NCI-H1930 (cell line): ENCODE measurements around the gene VWF.

Source experiments
- DNase-seq, 2 experiments: peaks; one replicate each; lab custom pipeline; 2025; lab: John Stamatoyannopoulos, UW

Gene VWF

GRCh38 chr12:5910790-5911548 lies 213.5 kb downstream of the VWF start:
- DNase-seq: no peak

DNA sequence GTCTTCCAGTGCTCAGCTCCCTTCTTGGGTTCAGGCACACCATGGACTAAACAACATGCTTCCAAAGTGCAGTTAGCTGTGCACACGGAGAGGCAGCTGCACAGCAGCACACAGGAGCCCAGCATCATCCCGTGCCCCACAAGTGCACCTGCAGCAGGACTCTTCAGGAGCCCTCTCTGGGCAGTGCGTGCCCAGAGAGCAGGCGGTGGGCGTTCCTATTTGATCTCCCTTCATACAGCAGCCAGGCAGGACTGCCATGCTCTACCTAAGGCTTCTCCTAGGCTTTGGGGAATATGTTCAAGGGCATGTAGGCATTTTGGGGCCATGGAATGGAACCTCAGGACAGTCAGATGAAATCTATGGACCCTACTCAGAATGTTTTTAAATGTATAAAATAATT lies 214.9 kb downstream of the VWF start:
- no peak for DNase-seq

DNA sequence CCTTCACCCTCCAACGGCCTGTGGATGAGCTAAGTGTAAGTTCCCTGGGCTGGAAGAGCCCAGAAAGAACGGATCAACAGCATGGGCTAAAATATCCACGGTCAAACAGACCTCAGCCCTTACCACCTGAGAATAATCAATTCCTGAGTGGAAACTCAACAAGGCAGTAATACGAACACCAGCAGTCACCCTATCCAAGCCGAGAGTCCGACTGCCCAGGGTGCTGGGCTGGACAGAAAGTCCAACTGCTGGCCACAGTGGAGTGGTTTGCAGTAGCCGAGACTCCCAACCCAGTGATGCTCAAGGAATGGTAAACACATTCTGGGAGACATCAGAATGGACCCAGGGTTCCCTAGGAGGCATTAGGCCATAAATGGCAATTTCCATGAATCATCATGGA lies 216.2 kb downstream of the VWF start:
- no peak for DNase-seq

GRCh38 chr12:5907807-5908206 lies 216.7 kb downstream of the VWF start:
- no peak for DNase-seq

- no peak for DNase-seq
These were observed 218.7 kb downstream of the VWF start for GRCh38 chr12:5905757-5906156.

DNA sequence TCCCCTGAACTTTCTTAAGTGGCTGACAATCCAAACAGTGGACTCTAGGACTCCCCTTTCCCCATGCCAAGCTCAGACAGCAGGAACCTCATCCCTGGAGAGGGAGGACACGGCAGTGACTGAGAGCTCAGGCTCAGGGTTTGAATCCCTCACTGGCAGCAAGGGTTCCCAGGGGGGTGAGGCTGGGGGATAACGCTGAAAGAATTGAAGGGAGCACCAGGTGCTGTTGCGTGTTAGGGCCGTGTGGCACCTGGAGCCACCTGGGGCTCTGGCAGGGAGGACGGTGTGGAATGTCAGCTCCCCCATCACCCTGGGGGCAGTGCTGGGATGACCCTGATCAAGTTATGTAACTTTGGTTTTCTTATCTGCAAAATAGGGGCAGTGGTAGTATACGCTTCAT lies 219.5 kb downstream of the VWF start:
- DNase-seq: no peak

GRCh38 chr12:5904441-5904840 lies 220.0 kb downstream of the VWF start:
- DNase-seq: no peak

GRCh38 chr12:5902736-5903135 lies 221.7 kb downstream of the VWF start:
- DNase-seq: no peak

DNA sequence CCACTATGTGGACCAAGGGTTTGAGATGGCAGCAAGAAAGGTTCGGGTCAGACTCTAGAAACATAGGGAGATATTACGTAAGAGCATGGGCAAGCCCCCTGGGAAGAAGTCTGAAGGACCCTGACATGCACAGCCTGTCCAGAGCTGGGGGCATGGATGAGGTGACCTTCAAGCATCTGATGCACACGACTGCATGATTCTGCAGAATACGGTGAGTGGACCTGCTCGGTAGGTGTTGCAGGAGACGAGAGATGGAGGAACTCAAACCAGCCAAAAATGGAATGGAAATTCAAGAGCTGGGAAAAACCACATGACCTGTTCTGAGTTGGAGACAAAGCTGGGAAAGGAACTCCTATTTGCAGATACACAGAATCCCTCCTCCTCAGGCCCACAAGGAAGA lies 223.1 kb downstream of the VWF start:
- DNase-seq: no peak

GRCh38 chr12:5900533-5901205 lies 223.8 kb downstream of the VWF start:
- no peak for DNase-seq

DNA sequence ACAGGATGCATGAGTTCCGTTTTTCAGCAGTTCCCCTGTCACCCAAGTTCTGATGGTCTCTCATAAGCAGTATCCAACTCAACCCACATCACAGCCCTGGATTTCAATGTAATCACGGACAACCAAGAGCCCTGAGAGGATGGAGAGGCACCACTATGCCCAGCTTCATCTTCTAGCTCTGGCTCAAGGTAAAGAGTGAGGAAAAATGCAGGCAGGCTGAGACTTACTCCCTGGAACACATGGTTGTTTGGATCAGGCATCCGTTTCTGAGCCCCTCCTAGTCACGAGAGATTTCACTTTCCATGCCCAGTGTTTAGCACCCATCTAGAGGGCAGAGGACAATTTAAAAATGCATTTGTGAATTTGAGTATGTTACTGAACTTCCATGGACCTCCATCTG lies 224.4 kb downstream of the VWF start:
- no peak for DNase-seq

GRCh38 chr12:5899675-5900074 lies 224.8 kb downstream of the VWF start:
- no peak for DNase-seq

DNA sequence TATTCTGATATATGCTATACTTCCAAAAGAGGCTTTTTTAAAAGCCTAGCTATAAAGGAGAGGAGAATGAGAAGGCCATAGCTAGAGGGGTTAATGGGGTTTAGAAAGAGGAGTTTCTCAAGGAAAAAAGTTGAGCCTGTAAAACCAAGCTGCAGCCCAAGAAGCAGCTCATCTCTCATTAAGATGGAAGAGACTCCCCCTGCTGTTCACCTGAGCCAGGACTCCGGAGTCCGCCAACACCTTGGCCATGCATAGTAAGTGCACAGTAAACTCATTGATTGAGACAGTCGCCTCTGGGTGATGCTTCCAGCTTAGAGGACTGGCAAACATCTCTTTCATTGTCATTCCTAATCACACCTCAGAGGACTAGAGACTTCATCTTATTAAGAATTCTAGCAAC lies 225.6 kb downstream of the VWF start:
- DNase-seq: no peak
